Adrenal gland (tissue), 12 donors: ENCODE data around the gene GPATCH2. TPM values are rescaled to one million over a fixed set of nuclear protein-coding genes. Genes with fewer than 3 reads are reported as not detected.

ENCODE experiments used
- DNase-seq, 7 donors: peaks; one replicate each; pipeline ENCODE4 v3.0.0-alpha.2; 2019 to 2020
- H3K27ac ChIP-seq, 5 donors: fragments of 200-600 bp; sonication (generic) in 4 of 5; 1 replicate in 3 of 5; 2 replicates in 2 of 5; pipeline versions ENCODE4 v1.5.1 to v1.8.0; 2016 to 2020; ENCODE audit warnings: mild to moderate bottlenecking in 1 of 5
- H3K27me3 ChIP-seq: fragments of 200-600 bp; 2 replicates; pipeline ENCODE4 v1.8.0; 2021
- H3K36me3 ChIP-seq, 2 donors: fragments of 200-600 bp; replicated peaks in 1 of 2; 1 replicate in 1 of 2; 2 replicates in 1 of 2; pipeline versions ENCODE4 v1.5.1 to v1.8.0; 2018 to 2022
- H3K4me1 ChIP-seq, 2 donors: fragments of 200-600 bp; replicated peaks in 1 of 2; 1 replicate in 1 of 2; 2 replicates in 1 of 2; pipeline versions ENCODE4 v1.5.1 to v1.8.0; 2018 to 2021
- H3K4me3 ChIP-seq, 4 donors: fragments of 200-600 bp; sonication (generic) in 3 of 4; one replicate each; pipeline ENCODE4 v1.5.1; 2016 to 2018
- H3K9me3 ChIP-seq, 3 donors: fragments of 200-600 bp; sonication (generic) in 1 of 3; replicated peaks in 1 of 3; 1 replicate in 2 of 3; 2 replicates in 1 of 3; pipeline versions ENCODE4 v1.5.1 to v1.8.0; 2016 to 2021
- CTCF ChIP-seq, 6 experiments: fragments of 450-650 bp in 4 of 6; fragments of 200-600 bp in 2 of 6; sonication (generic) in 1 of 6; IDR thresholded peaks; 1 replicate in 5 of 6; 2 replicates in 1 of 6; pipeline versions ENCODE4 v1.5.1 to v1.8.0; 2016 to 2021; ENCODE audit warnings: antibody characterized with exemption in 6 of 6, mild to moderate bottlenecking in 2 of 6, moderate library complexity in 1 of 6
- POLR2A ChIP-seq, 2 donors: fragments of 450-650 bp; IDR thresholded peaks; one replicate each; pipeline ENCODE4 v1.6.1; 2017; ENCODE audit warnings: antibody characterized with exemption in 2 of 2, mild to moderate bottlenecking in 2 of 2, moderate library complexity in 1 of 2
- WGBS, 4 donors: extraction: QIAGEN DNeasy Blood & Tissue Kit in 2 of 4; methylation state at CpG; one replicate each; pipeline versions ENCODE4 v1.1.5 to v1.1.7; 2013 to 2017; 5-methylcytosine and 5-hydroxymethylcytosine counted together
- intact Hi-C, 2 donors: fragments of 100-400 bp; cut with DNase I; formaldehyde crosslinking; loops; one replicate each; pipeline versions ENCODE4 v1.14.1 to v1.15.0; 2022 to 2023
- polyA plus RNA-seq, 3 donors: library from polyadenylated mRNA; stranded (reverse); fragments of 200-250 nt in 2 of 3; fragments of 350-450 nt in 1 of 3; fragmentation: Illumina TruSeq in 1 of 3; extraction: RNeasy Lipid Tissue Mini Kit (QIAGEN cat#74804) in 1 of 3; gene quantifications; one replicate each; pipeline ENCODE4 v1.2.3, GENCODE V29; 2013 to 2014
- total RNA-seq, 9 donors: library from RNA; depleted of rRNA in 4 of 9; stranded (reverse); fragments of >200 nt in 4 of 9; fragments of 120-200 nt in 1 of 9; fragmentation: NEBNext Ultra II Directional in 1 of 9; extraction: Animal tissue kit (Norgen Biotek cat#: 25700) in 1 of 9; gene quantifications; one replicate each; pipeline versions ENCODE4 v1.1.0 to v1.2.4, GENCODE V29; 2013 to 2023
- donor health status: healthy with polysubstance abuse.
- donor health status: Bipolar disorder and iron deficiency.
- donor health status: DM: yes; HTN: yes; CAD: no.
- donor health status: DM: no; HTN: no; CAD: no.
- donor health status: DM: no; HTN: no; CAD: no.
- donor health status: DM: yes; HTN: yes; CAD: no.

GPATCH2 gene
- total and polyA plus RNA-seq, 12 donors, result 4.0 to 29.3 (median 10.7) TPM

DNA sequence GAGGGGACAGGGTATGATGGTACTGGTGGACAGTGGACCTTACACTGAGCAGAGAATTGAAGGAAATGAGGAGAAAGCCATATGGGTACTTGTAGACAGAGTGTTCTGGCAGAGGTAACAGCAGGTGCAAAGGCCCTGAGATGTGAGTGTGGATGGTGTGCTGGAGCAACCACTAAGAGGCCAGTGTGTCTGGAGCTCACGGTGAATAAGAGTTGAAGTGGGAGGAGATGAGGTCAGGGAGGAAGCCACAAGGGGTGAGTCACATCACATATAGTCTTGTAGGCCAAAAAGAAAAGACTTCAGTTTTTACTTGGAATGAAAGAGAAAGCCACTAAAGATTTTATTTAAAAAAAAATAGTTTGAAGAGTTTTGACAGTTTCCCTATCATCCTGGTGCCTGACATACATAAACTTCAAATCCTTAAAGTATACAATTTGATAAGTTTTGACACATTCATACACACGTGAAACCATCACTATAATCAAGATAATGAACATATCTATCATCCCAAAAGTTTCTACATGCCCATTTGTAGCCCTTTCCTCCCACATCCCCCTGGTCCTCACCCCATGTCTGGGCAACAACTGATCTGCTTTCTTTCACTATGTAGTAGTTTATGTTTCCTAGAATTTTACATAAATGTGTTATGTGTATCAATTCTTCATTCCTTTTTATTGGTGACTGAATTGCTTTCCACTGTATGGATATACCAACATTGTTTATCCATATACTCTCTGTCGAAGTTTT is 148.4 kb downstream of the GPATCH2 start:
- 77 to 85% (median 80%) methylated on average over 3 of the region's 3 CpGs for WGBS, 4 donors
- Histone ChIP-seq H3K36me3 (no peaks in the 10 kb centered on the region), H3K4me1 (no peaks in the 10 kb centered on the region), H3K27ac (no peak overlapping the region), H3K4me3 (no peak overlapping the region), H3K9me3 (peaks cover 0 to 11% (median 10%) of the 10 kb centered on the region in 3 donors), H3K27me3 (no peaks in the 10 kb centered on the region)
- intact Hi-C loops, result no loop called here
- TF ChIP-seq CTCF (IDR thresholded peaks at IDR 0.05), result no peak
- TF ChIP-seq POLR2A (IDR thresholded peaks at IDR 0.05), result no peak
- no peak for DNase-seq

GRCh38 chr1:217478450-217478849 is 152.4 kb downstream of the GPATCH2 start:
- Histone ChIP-seq H3K4me3 (no peak overlapping the region), H3K4me1 (no peaks in the 10 kb centered on the region), H3K36me3 (no peaks in the 10 kb centered on the region), H3K9me3 (peaks cover 0 to 11% (median 10%) of the 10 kb centered on the region in 3 donors), H3K27me3 (no peaks in the 10 kb centered on the region), H3K27ac (no peak overlapping the region)
- intact Hi-C loops, result no loop called here
- TF ChIP-seq POLR2A (IDR thresholded peaks at IDR 0.05) (no peak), CTCF (IDR thresholded peaks at IDR 0.05) (no peak)
- no peak for DNase-seq

DNA sequence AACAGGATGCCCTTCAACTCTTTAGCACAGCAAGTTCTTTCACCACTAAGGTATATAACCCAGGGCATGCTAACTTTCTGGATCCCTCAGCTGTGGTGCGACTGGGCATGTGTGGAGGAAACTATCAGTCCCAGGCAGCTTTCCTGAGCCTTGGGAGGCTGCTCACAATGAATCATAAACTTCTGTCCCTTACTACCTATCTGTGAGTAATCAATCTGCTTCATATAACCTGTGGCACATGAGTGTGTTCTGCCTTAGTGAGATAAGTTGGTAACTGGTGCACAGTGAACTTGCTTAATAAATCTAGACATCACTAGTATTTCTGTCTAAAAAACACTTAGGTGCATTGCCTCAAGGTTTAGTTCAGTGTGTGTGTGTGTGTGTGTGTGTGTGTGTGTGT is 158.0 kb downstream of the GPATCH2 start:
- no peaks in the 10 kb centered on the region for H3K9me3 ChIP-seq
- WGBS, 4 donors, result 80 to 100% (median 92%) methylated on average over 1 of the region's 1 CpG
- TF ChIP-seq POLR2A (IDR thresholded peaks at IDR 0.05) (no peak), CTCF (IDR thresholded peaks at IDR 0.05) (no peak)
- H3K4me1 ChIP-seq, result no peaks in the 10 kb centered on the region
- no peak overlapping the region for H3K27ac ChIP-seq
- H3K4me3 ChIP-seq, result no peak overlapping the region
- intact Hi-C loops, result no loop called here
- H3K27me3 ChIP-seq, result no peaks in the 10 kb centered on the region
- no peak for DNase-seq
- H3K36me3 ChIP-seq, result no peaks in the 10 kb centered on the region

- WGBS, 4 donors, result 40 to 84% (median 76%) methylated on average over 1 of the region's 1 CpG
- no peak for TF ChIP-seq POLR2A (IDR thresholded peaks at IDR 0.05)
- TF ChIP-seq CTCF (IDR thresholded peaks at IDR 0.05), result no peak
- DNase-seq, result no peak
- H3K9me3 ChIP-seq, result no peaks in the 10 kb centered on the region
- no peaks in the 10 kb centered on the region for H3K4me1 ChIP-seq
- no peaks in the 10 kb centered on the region for H3K27me3 ChIP-seq
- no peak overlapping the region for H3K4me3 ChIP-seq
- no peak overlapping the region for H3K27ac ChIP-seq
- intact Hi-C loops, result no loop called here
- no peaks in the 10 kb centered on the region for H3K36me3 ChIP-seq
These were observed 159.5 kb downstream of the GPATCH2 start for GRCh38 chr1:217471403-217471802.
